ENCODE results near the gene MAPK8IP3. TPM values are rescaled to one million over a fixed set of nuclear protein-coding genes. Genes with fewer than 3 reads are reported as not detected.

The MAPK8IP3 gene
- total and polyA plus RNA-seq, 3 experiments from 2014 or later = 2.3 to 63.2 (median 57.1) TPM

DNA sequence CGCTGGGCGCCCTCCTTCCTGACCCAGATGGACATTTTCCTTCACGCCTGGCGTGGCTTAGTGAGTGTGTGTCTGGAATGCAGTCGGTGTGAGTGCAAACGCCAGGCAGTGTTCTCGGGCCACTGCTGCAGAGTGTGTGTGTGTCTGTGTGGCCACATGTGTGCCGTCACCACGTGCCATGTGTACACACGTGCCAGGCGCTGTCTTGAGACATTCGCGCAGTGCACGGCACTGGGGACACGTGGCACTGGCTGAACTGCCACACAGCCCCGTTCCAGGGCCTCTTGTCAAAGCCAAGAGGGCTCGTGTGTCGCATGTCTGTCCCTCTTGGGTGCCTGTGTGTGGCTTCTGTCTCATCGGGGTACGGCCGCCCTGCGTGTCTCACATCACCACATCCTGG, 28.8 kb downstream of the MAPK8IP3 start:
- Mint-ChIP-seq H3K36me3 (peaks cover 0 to 30% (median 3%) of the 10 kb centered on the region in 3 donors), H3K9me3 (no peaks in the 10 kb centered on the region), H3K27me3 (no peaks in the 10 kb centered on the region), H3K27ac (peak overlapping the region in 1 of 8 donors; percentile 28), H3K4me3 (no peak overlapping the region), H3K4me1 (peaks cover 0 to 4% (median 0%) of the 10 kb centered on the region in 3 donors)
- Histone ChIP-seq H3K4me1 (ENCODE audit: insufficient read depth, low read length) (no peaks in the 10 kb centered on the region), H3K27ac (ENCODE audit: low read depth, low read length) (no peak overlapping the region), H3K36me3 (ENCODE audit: insufficient read depth, low read length) (peaks cover 7% of the 10 kb centered on the region), H3K9me3 (ENCODE audit: low read length) (no peaks in the 10 kb centered on the region), H3K4me3 (ENCODE audit: low read length) (no peak overlapping the region), H3K27me3 (ENCODE audit: insufficient read depth, low read length, poor library complexity, severe bottlenecking) (no peaks in the 10 kb centered on the region)
- ChIA-PET POLR2A (no interaction called here), CTCF (no interaction called here)
- no peak for DNase-seq

- Mint-ChIP-seq H3K4me3 (no peak overlapping the region), H3K27me3 (no peaks in the 10 kb centered on the region), H3K4me1 (no peaks in the 10 kb centered on the region), H3K36me3 (peaks cover 0 to 25% (median 4%) of the 10 kb centered on the region in 3 donors), H3K27ac (no peak overlapping the region), H3K9me3 (no peaks in the 10 kb centered on the region)
- H3K4me3 ChIP-seq (ENCODE audit: low read length) = no peak overlapping the region
- H3K27ac ChIP-seq (ENCODE audit: low read depth, low read length) = no peak overlapping the region
- no peaks in the 10 kb centered on the region for H3K9me3 ChIP-seq (ENCODE audit: low read length)
- no peak for DNase-seq
- ChIA-PET CTCF (no interaction called here), POLR2A (no interaction called here)
- H3K36me3 ChIP-seq (ENCODE audit: insufficient read depth, low read length) = no peaks in the 10 kb centered on the region
- no peaks in the 10 kb centered on the region for H3K4me1 ChIP-seq (ENCODE audit: insufficient read depth, low read length)
- no peaks in the 10 kb centered on the region for H3K27me3 ChIP-seq (ENCODE audit: insufficient read depth, low read length, poor library complexity, severe bottlenecking)
These were observed 34.2 kb downstream of the MAPK8IP3 start for GRCh38 chr16:1740234-1740633.

DNA sequence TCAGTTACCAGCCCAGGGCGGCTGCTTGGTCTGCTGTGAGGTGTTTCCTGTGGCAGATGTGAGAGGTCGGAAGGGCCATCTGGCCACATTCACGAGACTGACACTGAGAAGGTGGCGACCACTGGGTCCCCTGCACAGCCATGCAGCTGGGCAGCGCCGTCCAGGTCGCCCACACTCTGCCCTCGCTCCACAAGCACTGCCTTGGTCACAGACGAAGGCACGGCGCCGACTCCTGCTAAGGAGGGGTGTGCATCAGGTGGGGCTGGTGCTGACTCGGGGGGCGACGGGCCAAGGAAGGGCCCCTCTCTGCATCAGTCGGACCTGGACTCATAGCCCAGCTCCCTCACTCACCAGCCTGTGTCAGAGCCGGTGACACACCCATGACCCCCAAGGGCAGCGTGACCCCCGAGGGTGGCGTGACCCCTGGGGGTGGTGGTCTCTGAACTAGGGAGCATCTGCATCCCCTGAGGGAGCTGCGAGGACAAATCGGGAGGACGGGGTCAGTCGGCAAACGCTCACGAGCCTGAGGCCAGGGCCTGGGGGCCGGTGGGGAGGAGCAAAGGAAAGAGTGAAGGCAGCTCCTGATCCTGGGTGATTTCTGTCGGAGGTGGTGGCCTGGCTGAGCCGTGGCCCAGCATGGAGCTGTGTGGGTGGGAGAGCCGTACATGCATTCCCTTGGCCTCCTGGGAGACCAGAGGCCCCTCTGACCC, 34.9 kb downstream of the MAPK8IP3 start:
- DNase-seq = no peak
- no peaks in the 10 kb centered on the region for H3K27me3 Mint-ChIP-seq
- no peaks in the 10 kb centered on the region for H3K9me3 ChIP-seq (ENCODE audit: low read length)
- peak overlapping the region in 1 of 8 donors; percentile 63 for H3K27ac Mint-ChIP-seq
- H3K36me3 Mint-ChIP-seq = peaks cover 0 to 31% (median 4%) of the 10 kb centered on the region in 3 donors
- no peak overlapping the region for H3K27ac ChIP-seq (ENCODE audit: low read depth, low read length)
- no peak overlapping the region for H3K4me3 ChIP-seq (ENCODE audit: low read length)
- no peaks in the 10 kb centered on the region for H3K27me3 ChIP-seq (ENCODE audit: insufficient read depth, low read length, poor library complexity, severe bottlenecking)
- H3K4me1 Mint-ChIP-seq = no peaks in the 10 kb centered on the region
- H3K9me3 Mint-ChIP-seq = no peaks in the 10 kb centered on the region
- H3K36me3 ChIP-seq (ENCODE audit: insufficient read depth, low read length) = no peaks in the 10 kb centered on the region
- ChIA-PET CTCF (no interaction called here), POLR2A (no interaction called here)
- H3K4me1 ChIP-seq (ENCODE audit: insufficient read depth, low read length) = no peaks in the 10 kb centered on the region
- H3K4me3 Mint-ChIP-seq = no peak overlapping the region

DNA sequence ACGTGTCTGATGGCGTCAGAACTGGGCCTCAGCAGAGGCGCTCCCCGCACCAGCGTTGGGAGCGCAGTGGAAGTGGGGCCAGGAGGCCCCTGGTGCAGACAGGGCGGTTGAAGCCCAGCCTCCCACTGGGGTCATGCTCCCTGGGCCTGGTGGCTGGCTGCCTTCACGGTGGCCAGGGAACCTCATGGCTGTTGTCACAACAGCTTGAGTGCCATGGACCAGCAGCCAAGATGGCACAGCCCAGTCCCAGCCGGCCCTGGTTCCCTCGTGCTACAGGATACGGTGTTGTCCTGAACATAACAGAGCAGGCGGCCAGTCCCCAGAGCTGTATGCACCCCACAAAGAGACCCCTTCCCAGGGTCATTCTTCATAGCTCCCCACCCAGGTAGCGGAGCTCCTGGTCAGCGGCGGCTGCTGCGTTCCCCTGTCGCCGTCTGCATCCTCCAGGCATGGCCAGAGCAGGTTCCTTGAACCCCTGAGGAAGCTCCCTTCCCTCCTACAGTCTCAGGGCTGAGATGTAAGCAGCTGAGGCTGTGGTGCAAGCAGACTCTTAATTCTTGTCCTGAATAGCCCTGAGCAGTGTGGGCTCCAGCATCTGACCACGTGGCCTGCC, 35.7 kb downstream of the MAPK8IP3 start:
- H3K4me3 ChIP-seq (ENCODE audit: low read length) = no peak overlapping the region
- no peaks in the 10 kb centered on the region for H3K9me3 ChIP-seq (ENCODE audit: low read length)
- H3K27me3 ChIP-seq (ENCODE audit: insufficient read depth, low read length, poor library complexity, severe bottlenecking) = no peaks in the 10 kb centered on the region
- H3K9me3 Mint-ChIP-seq = no peaks in the 10 kb centered on the region
- no peak overlapping the region for H3K27ac Mint-ChIP-seq
- no peak for DNase-seq
- no peaks in the 10 kb centered on the region for H3K36me3 ChIP-seq (ENCODE audit: insufficient read depth, low read length)
- H3K4me1 Mint-ChIP-seq = no peaks in the 10 kb centered on the region
- H3K4me3 Mint-ChIP-seq = no peak overlapping the region
- no peak overlapping the region for H3K27ac ChIP-seq (ENCODE audit: low read depth, low read length)
- H3K4me1 ChIP-seq (ENCODE audit: insufficient read depth, low read length) = no peaks in the 10 kb centered on the region
- CTCF ChIA-PET = no interaction called here
- no peaks in the 10 kb centered on the region for H3K27me3 Mint-ChIP-seq
- POLR2A ChIA-PET = no interaction called here
- H3K36me3 Mint-ChIP-seq = peaks cover 0 to 33% (median 4%) of the 10 kb centered on the region in 3 donors

DNA sequence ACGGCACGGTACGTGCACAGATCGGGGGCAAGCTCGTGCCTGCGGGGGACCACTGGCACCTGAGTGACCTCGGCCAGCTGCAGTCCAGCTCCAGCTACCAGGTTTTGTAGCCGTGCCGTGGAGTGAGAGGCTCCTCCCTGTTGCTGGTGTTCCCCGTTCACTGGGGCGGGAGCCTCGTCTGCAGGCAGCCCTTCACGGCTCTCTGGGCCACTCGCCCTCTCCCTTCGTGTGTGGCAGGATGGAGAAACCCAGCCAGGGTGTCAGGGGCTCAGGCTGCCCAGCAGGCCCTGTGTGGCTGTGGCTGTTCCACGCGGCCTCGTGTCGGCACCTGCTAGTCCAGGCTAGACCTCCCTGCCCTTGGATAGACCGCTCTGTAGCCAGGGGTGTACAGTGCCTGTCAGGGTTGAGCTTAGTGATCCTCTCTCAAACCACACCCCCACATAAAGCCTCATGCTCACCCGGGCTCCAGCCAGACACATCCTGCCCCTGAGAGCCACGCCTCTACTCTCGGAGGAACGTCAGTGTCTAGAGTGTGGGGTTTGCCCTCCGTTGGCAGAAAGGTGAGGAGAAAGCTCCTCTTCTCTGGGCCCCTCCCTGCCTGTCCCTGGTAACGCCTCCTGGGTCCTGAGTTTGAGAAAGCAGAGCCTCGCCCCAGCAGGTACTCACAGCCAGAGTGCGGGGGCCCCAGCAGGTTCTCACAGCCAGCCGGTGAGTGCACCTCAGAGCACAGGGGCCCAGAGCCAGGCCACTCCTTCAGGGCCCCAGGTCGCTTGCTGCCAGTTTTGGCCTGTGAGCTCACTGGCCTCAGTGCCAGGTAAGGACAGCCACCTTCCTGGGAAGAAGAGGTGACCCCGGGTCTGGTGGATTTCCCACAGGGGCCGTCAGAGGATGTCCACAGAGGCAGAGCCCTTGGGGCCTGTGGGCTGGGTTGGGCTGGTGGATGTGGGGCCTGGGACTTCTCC, 37.7 kb downstream of the MAPK8IP3 start:
- H3K27ac Mint-ChIP-seq = no peak overlapping the region
- H3K4me1 Mint-ChIP-seq = no peaks in the 10 kb centered on the region
- H3K4me3 Mint-ChIP-seq = no peak overlapping the region
- Histone ChIP-seq H3K4me1 (ENCODE audit: insufficient read depth, low read length) (no peaks in the 10 kb centered on the region), H3K27me3 (ENCODE audit: insufficient read depth, low read length, poor library complexity, severe bottlenecking) (no peaks in the 10 kb centered on the region), H3K4me3 (ENCODE audit: low read length) (no peak overlapping the region), H3K9me3 (ENCODE audit: low read length) (no peaks in the 10 kb centered on the region), H3K36me3 (ENCODE audit: insufficient read depth, low read length) (peaks cover 6% of the 10 kb centered on the region), H3K27ac (ENCODE audit: low read depth, low read length) (no peak overlapping the region)
- no peaks in the 10 kb centered on the region for H3K27me3 Mint-ChIP-seq
- DNase-seq = no peak
- ChIA-PET POLR2A (no interaction called here), CTCF (no interaction called here)
- no peaks in the 10 kb centered on the region for H3K9me3 Mint-ChIP-seq
- peaks cover 0 to 49% (median 4%) of the 10 kb centered on the region in 3 donors for H3K36me3 Mint-ChIP-seq

GRCh38 chr16:1744338-1744840, 38.4 kb downstream of the MAPK8IP3 start:
- no peak overlapping the region for H3K4me3 ChIP-seq (ENCODE audit: low read length)
- H3K27me3 Mint-ChIP-seq = no peaks in the 10 kb centered on the region
- H3K36me3 Mint-ChIP-seq = peaks cover 0 to 56% (median 4%) of the 10 kb centered on the region in 3 donors
- H3K27ac ChIP-seq (ENCODE audit: low read depth, low read length) = no peak overlapping the region
- POLR2A ChIA-PET = no interaction called here
- H3K4me1 Mint-ChIP-seq = no peaks in the 10 kb centered on the region
- peaks cover 11% of the 10 kb centered on the region for H3K36me3 ChIP-seq (ENCODE audit: insufficient read depth, low read length)
- no peaks in the 10 kb centered on the region for H3K4me1 ChIP-seq (ENCODE audit: insufficient read depth, low read length)
- H3K9me3 Mint-ChIP-seq = no peaks in the 10 kb centered on the region
- H3K27ac Mint-ChIP-seq = no peak overlapping the region
- CTCF ChIA-PET = no interaction called here
- DNase-seq = no peak
- H3K4me3 Mint-ChIP-seq = no peak overlapping the region
- no peaks in the 10 kb centered on the region for H3K9me3 ChIP-seq (ENCODE audit: low read length)
- no peaks in the 10 kb centered on the region for H3K27me3 ChIP-seq (ENCODE audit: insufficient read depth, low read length, poor library complexity, severe bottlenecking)

- POLR2A ChIA-PET = no interaction called here
- Histone ChIP-seq H3K36me3 (ENCODE audit: insufficient read depth, low read length) (peaks cover 16% of the 10 kb centered on the region), H3K27ac (ENCODE audit: low read depth, low read length) (no peak overlapping the region), H3K4me1 (ENCODE audit: insufficient read depth, low read length) (no peaks in the 10 kb centered on the region), H3K27me3 (ENCODE audit: insufficient read depth, low read length, poor library complexity, severe bottlenecking) (no peaks in the 10 kb centered on the region), H3K9me3 (ENCODE audit: low read length) (no peaks in the 10 kb centered on the region), H3K4me3 (ENCODE audit: low read length) (no peak overlapping the region)
- Mint-ChIP-seq H3K27me3 (no peaks in the 10 kb centered on the region), H3K9me3 (no peaks in the 10 kb centered on the region), H3K36me3 (peaks cover 0 to 64% (median 4%) of the 10 kb centered on the region in 3 donors), H3K27ac (peak overlapping the region in 2 of 8 donors; percentile 67 to 91), H3K4me1 (no peaks in the 10 kb centered on the region), H3K4me3 (no peak overlapping the region)
- CTCF ChIA-PET = interaction anchor here (1.3 kb wide), 1 partner anchor 40 kb away, joined by 4 read pairs; no protein-coding TSS in a partner anchor
- no peak for DNase-seq
These were observed 39.3 kb downstream of the MAPK8IP3 start for GRCh38 chr16:1745181-1745899.
